GM19328 (cell line): Measurements from ENCODE around the gene MTHFD1L.

ENCODE experiments used
- ATAC-seq: cut with Tn5 transposase; IDR thresholded peaks from one replicate; pipeline ENCODE4 v1.9.1; 2021; ENCODE audit warnings: mild to moderate bottlenecking, moderate library complexity; ENCODE audit not compliant: unreplicated experiment

Gene MTHFD1L

DNA sequence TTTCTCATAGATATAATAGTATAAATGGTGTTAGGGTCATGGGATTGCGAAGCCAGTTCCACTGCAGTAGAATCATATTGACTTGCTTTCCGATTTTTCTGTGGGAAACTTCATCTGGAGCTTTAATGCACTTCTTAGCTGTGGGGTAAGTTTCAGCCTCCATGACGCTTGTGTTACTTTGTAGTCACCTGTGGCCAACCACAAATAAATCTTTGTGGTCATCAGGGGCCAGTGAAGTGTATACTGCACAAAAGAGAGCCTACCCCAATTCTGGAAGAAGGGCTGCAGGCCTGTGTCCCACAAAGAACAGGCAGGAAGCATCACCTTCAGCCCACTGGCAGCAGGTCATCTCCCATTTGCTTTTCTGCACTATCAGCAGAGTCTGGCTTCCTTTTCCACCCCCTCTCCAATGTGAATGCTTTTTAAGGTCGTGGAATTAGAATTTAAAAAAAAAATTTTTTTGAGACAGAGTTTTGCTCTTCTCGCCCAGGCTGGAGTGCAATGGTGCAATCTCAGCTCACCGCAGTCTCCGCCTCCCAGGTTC is 32.0 kb downstream of the MTHFD1L start:
- no peak for ATAC-seq

GRCh38 chr6:150898399-150899170 is 33.1 kb downstream of the MTHFD1L start:
- no peak for ATAC-seq

GRCh38 chr6:150899231-150899630 is 33.7 kb downstream of the MTHFD1L start:
- no peak for ATAC-seq

- ATAC-seq: no peak
These were observed 34.5 kb downstream of the MTHFD1L start for GRCh38 chr6:150900049-150900448.

DNA sequence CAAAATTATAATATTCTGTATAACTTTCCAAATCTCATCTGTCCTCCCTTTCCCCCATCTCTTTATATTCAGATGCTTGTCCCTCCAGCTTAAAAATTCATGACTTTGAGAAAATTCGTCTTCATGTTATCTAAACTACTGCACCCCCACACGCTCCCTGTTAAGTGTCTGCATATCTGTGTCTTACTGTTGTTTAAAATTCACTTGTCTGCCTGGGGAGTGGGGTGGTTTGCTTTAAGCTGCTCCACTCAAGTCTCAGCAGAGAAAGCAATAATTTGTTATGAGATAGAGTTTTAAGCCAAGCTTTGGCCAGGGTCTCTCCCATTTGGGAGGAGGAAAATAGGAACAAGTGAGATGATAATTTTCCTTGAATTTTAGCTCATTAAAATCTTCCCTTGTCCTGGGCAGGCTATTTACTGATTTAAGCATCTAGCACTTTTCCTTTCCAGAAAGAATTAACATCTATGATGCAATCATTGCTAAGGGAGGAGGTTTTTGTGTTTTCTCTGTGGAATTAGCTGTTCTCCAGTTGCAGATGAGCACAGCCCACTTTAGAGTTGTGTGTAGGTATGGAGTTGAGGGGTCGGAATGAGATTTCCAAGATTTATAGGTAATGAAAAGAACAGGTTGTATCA is 36.8 kb downstream of the MTHFD1L start:
- no peak for ATAC-seq

- ATAC-seq: no peak
These were observed 40.3 kb downstream of the MTHFD1L start for GRCh38 chr6:150905769-150906168.

GRCh38 chr6:150906641-150907326 is 41.3 kb downstream of the MTHFD1L start:
- no peak for ATAC-seq

GRCh38 chr6:150907383-150907782 is 41.9 kb downstream of the MTHFD1L start:
- ATAC-seq: no peak

DNA sequence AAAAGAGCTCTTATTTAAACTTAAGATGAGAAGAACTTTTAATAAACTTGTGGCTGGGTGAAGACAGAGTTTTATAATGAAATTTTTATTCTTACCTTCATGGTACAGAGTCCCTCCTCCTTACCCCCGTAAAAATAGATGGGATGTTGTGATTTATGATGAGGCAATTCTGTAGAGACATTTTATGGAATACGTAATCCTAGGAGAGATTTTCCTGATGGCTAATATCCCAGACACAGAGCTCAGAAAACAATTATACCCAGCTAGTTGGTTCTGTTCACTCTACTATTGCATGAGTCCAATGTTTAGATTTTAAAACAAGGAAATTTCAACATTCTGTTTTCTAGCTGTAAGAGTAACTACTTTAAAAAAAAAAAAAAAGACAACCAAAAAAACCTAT is 43.4 kb downstream of the MTHFD1L start:
- ATAC-seq: no peak

DNA sequence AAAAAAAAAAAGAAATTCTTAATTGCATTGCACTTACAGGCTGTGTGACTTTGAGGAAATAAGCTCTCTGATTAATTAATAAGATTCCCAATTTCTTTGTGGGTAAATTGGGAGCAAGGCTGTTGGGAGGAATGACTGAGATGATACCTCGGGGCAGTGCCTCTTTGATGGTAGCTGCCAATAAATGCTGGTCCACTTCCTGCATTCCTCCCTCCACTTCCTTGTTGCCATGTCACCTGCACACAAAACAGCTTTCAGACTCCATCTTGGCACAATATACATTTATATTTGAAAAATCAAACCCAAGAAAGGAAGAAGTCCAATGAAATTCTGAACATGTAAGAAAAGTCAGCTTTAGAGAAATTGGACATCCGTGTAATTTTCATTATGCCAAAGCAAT is 45.1 kb downstream of the MTHFD1L start:
- ATAC-seq: no peak

- ATAC-seq: no peak
These were observed 48.9 kb downstream of the MTHFD1L start for GRCh38 chr6:150914372-150914771.

- no peak for ATAC-seq
These were observed 49.8 kb downstream of the MTHFD1L start for GRCh38 chr6:150915131-150915879.

- ATAC-seq: no peak
These were observed 50.4 kb downstream of the MTHFD1L start for GRCh38 chr6:150915880-150916265.

- ATAC-seq: no peak
These were observed 54.4 kb downstream of the MTHFD1L start for GRCh38 chr6:150919938-150920337.

DNA sequence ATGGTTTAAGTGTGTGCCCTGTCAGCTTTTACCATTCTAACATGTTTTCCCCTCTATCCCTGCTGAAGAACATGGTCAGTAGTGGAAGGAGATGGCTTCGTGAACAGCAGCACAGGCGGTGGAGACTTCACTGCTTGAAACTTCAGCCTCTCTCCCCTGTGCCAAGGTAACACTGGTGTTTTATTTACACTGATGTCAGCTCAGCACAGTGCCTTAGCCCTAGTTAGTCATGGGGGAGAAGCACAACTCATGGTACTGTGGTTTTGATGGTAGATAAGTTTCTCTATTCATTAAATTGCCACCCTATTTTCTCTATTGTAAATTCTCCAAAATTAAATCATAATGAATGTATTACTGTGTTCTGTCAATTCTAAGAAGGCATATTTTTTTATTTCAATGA is 56.6 kb downstream of the MTHFD1L start:
- ATAC-seq: no peak

GRCh38 chr6:150924808-150925589 is 59.5 kb downstream of the MTHFD1L start:
- no peak for ATAC-seq

- ATAC-seq: no peak
These were observed 60.1 kb downstream of the MTHFD1L start for GRCh38 chr6:150925590-150925928.

GRCh38 chr6:150925976-150926375 is 60.5 kb downstream of the MTHFD1L start:
- no peak for ATAC-seq

- no peak for ATAC-seq
These were observed 63.4 kb downstream of the MTHFD1L start for GRCh38 chr6:150928882-150929281.

- no peak for ATAC-seq
These were observed 63.9 kb downstream of the MTHFD1L start for GRCh38 chr6:150929416-150929815.
